GM21723 (cell line): ENCODE measurements around the gene PDZD8.
"Not testable (repeated sequence)": the region's sequence is repeated elsewhere in the genome, so short reads cannot be mapped to it uniquely, and the experiment has no call there.

Experiments used
- ATAC-seq: cut with Tn5 transposase; IDR thresholded peaks from one replicate; pipeline ENCODE4 v1.9.1; 2021; ENCODE audit warnings: mild to moderate bottlenecking, moderate library complexity; ENCODE audit not compliant: unreplicated experiment

The PDZD8 gene

DNA sequence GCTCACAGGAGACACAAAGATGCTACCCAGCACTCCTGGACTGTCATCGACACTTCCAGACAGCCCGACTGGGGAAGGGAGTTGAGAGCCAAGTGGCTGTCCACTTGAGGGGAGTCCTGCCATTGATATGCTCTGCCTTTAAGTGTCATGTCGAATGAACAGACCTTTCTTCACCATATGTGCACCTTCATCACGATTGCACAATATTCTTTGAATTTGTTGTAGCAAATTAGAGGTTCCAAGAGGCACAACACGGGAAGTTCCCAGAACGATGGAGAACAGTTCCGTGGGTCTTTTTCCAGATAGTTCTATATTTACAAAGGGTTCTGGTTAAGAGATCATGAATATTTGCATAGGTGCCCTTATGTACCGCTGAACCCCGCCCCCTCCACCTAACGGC, 118.3 kb downstream of the PDZD8 start:
- ATAC-seq, result no peak

- no peak for ATAC-seq
Measured at GRCh38 chr10:117255835-117256460, 119.3 kb downstream of the PDZD8 start.

DNA sequence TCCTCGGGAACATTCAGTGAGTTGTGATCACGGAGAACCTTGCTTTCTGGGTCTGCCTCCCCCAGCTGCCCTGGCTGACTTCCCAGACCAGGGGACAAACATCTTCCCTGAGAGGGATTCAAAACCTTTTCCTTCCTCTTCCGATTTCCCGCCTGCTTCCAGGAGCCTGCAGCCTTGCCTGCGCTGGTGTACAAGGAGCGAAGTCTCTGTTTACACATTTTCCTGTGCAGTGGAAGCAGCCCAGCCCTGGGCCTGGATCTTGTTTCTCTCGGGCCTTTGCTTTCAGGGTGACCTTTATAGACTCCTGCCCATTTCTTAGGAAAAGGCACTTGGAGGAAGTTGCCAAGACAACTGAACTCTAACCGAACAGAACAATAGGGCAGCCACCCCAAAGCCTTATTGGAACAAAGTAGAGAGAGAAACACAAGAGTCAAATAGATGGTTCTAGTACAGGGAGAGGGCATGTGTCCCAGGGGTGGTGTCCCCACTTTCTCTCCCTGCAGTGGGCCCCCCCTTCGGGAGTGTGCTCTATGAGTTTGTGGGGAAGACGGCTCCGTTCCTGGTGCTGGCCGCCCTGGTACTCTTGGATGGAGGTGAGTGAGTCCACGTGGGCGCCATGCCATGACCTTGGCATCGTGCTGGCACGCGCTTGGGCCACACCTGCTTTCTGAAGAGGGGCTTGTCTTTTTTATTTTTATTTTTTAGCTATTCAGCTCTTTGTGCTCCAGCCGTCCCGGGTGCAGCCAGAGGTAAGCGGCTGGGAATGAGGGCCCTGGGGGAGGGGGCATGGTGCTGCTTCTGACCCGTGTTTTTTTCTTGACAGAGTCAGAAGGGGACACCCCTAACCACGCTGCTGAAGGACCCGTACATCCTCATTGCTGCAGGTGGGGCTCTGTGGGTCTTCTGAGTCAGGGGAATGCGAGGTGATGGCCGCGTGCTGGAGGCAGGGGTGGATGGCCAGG, 120.2 kb downstream of the PDZD8 start:
- ATAC-seq, result no peak

DNA sequence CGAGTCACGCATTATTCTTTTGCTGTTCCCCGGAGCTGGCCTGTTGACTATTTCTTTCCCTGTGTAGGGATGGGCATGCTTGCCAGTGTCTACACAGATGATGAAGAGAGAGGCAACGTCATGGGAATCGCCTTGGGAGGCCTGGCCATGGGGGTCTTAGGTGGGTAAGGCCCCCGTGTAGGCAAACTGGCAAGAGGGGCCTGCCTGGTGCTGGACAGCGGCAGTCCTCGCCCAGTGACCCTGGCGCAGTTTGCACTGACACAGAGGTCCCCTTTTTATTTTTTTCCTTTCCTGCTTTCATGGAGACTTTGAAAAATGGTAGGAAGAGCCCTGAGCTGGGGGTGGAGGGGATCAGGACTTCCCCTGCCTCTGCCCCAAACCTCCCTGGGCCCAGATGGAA, 120.9 kb downstream of the PDZD8 start:
- ATAC-seq, result no peak

GRCh38 chr10:117253908-117254307, 121.3 kb downstream of the PDZD8 start:
- no peak for ATAC-seq

DNA sequence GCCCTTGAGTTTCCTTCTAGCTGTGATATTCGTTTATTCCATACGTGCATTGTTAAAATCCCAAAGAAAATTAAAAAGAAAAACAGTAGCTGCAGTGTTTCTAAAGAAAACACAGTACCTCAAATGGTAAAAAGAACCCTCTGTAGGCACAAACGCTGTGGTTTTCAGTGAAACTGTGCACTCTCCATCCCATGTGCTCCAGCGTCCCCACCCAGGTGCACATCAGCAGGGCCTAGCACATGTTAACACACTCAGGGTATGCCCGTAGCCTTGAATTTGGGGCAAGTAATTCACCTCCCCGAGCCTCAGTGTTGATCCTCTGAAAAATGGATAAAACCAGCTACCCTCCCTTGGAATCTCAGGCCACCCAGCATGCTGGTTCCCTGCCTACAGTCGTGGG, 124.8 kb downstream of the PDZD8 start:
- no peak for ATAC-seq

- ATAC-seq, result no peak
Measured at GRCh38 chr10:117249493-117250093, 125.6 kb downstream of the PDZD8 start.

DNA sequence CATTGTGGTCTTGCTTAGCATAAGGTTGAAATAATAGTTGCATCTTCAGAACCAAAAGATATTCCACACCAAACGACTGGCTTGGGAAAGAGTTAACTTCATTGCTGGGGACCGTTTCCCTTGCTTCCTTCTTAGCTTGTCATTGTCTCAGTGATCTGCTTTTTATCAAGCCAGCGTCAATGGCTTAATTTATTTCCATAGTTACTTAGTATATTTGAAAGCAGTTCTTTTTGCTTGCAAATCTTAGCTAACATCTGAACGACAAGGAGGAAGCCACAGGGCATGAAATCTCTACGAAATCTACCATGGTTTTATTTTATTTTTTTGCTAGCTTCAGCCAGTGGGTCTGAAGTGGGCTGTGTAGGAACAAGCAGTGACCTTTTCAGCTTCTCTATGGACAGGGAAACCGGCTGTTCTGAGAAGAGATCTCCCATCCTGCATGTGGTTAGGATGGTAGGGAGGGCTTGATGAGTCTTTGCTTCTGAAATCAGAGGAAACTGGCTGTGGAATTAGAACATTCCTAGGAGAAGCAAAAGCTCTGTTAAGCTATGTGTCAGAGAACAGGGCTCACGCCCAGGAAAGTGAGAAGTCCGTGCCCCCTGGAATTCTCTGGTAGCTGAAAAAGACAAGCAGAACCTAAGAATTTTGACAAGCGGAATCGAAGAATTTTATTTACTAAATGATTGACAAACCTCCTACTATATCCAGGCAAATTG, 126.3 kb downstream of the PDZD8 start:
- no peak for ATAC-seq

DNA sequence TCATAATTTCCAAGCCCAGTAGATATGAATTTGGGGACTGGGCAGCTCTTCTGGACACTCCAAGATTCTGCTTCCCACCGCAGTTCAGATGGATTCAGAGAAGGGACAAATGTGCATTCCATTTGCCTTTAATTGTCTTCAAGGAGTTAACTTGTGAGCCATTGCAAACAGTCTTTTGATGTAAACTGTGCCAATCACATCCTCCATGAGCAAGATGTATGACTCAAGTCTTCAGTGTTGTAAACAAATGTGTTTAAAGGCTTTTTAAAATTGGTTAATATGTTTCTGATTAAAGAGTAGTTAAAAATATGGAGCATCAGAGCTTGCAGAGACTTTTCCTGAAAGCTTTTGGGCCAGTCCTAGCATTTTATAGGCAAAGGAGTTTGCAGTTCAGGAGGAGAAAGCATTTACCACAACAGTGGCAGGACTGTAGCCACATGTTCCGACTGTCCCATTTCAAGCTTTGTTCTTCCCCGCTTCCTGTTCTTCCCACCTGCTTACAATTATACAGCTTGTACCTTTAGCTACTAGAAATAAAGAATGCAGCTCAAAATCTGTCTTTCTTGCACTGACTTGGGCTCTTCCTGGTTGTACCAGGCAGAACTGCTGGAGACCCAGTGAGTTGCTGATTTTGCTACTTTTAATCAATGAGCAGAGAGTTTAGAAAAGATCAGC, 128.1 kb downstream of the PDZD8 start:
- no peak for ATAC-seq

DNA sequence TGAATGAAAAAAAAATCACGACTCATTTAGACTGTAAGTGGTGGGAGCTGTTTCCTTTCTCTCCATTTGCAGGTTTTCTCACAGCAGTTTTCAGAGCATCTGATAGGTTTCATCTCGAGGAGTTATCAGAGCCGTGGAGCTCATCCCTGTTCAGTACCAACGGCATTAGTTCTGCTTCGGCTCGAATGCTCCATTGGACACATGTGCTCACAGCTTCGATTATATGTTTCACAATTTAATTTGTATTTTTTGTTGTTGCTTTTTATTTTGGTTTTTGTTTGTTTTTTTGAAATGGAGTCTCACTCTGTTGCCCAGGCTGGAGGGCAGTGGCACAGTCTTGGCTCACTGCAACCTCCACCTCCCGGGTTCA, 132.8 kb downstream of the PDZD8 start:
- ATAC-seq, result no peak

DNA sequence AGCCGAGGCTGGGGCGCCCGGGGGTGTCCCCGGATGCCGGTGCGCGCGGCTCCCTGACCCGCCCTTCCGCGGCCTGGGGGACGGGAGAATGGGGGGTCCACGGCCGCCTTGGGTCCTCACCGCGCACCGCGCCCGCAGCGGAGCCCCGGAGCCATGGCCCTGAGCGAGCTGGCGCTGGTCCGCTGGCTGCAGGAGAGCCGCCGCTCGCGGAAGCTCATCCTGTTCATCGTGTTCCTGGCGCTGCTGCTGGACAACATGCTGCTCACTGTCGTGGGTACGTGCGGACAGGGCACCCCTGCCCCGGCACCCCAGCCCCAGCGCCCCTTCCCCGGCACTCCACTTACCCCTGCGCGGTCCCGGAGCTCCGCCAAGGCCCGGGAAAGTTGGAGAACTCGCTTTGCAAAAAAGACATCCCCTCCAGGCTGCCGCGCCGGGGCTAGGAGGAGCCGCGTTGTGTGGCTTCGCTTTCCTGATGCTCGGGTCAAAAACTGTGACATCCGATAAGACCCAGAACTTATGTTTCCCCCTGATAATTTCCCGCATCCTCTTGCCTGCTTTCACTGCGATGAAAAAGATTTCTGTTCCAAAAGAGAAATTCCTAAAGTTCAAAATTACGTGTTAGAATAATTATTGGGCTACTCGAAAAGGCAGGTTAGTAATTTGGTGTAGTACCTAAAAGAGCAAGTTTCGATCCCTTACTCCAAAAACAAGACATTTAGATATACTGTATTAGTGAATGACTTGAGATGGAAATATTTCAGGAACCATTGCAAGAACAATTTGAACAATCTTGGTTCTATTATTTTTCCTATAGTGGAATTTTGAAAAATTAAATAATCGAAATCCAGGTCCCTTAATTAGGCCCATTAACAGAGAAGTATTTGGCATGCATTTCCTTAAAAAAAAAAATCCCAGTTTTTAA, 133.4 kb downstream of the PDZD8 start:
- ATAC-seq, result no peak

- ATAC-seq, result no peak
Measured at GRCh38 chr10:117240621-117241529, 134.4 kb downstream of the PDZD8 start, which contains the start of gene SLC18A2. TSS of gene SLC18A2 (plus strand) at chr10:117241114. CDS start at chr10:117241694, 580 bp downstream.

GRCh38 chr10:117239721-117240620, 135.3 kb downstream of the PDZD8 start:
- no peak for ATAC-seq

DNA sequence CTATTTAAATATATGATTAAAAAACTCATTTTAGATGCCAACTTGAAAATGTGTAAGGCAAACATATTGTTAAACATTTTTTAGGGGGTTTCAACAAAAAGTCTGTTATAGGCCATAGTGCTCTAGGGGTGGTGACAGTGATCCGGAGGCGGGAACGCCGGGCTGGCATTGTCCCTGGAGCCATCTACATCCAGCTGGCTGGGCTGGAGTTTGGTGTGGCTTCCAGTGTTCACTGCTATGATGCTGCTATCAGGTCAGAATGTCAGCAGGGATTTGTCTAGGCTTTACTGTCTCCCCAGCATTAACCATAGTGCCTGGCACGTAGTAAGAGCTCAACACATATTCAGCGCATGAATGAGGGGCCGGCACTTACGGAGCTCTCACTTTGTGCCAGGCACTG, 136.2 kb downstream of the PDZD8 start:
- ATAC-seq, result no peak

DNA sequence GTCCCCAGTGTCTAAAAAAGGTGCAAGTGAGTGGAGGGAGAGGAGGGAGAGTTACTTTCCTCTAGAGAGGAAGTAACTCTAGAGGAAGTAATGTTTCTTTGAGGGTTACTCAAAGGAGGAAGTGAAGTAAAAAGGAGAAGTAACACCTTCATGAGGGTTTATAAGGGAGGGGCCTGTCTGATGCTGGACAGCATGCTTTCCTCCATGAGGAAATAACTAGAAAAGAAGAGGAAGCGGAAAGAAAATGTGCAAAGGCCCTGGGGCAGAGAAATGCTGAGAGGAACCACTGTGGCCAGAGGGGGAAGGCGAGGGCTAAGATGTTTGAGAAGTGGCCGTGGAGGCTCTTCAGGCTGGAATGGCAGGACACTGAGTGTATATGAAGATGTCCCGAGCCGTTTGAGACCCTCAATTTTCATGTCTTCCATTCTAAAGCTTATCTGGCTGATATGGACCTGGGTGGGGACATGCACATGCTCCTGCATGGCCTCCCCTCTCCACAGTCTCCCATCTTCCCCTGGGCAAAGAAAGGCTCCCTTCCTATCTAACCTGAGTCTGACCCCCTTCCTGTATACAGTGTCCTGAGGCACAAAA, 137.7 kb downstream of the PDZD8 start:
- ATAC-seq, result no peak

- not testable (repeated sequence) for ATAC-seq
Measured at GRCh38 chr10:117230107-117230506, 145.1 kb downstream of the PDZD8 start.

DNA sequence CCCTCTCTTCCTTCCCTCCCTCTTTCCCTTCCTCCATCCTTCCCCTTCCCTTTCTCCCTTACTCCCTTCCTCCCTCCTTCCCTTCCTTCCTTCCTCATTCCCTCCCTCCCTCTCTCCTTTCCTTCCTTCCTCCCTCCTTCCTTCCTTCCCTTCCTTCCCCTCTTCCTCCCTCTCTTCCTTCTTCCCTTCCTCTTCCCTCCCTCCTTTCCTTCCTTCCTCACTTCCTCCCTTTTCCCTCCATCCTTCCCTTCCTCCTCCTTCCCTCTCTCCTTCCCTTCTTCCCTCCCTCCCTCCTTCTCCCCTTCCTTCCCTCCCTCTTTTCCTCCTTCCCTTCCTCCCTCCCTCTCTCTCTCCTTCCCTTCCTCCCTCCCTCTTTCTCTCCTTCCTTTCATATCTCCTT, 147.0 kb downstream of the PDZD8 start:
- ATAC-seq, result no peak
